NB4 (cell line): ENCODE data around the gene CNTNAP2.
"Not testable (repeated sequence)": the region's sequence is repeated elsewhere in the genome, so short reads cannot be mapped to it uniquely, and the experiment has no call there.

Experiments
- DNase-seq: peaks from one replicate; pipeline ENCODE4 v3.0.0; 2010; ENCODE audit warnings: low read depth
- H3K4me3 ChIP-seq: one replicate; pipeline ENCODE4 v1.5.1; 2011; ENCODE audit warnings: mild to moderate bottlenecking, low read depth, low read length, moderate library complexity
- MAX ChIP-seq: IDR thresholded peaks from 2 replicates; pipeline ENCODE4 v1.6.1; 2011; ENCODE audit warnings: low read depth, low read length
- MYC ChIP-seq: IDR thresholded peaks from 2 replicates; pipeline ENCODE4 v1.6.1; 2011; ENCODE audit warnings: low read depth, low read length
- POLR2A ChIP-seq: IDR thresholded peaks from 2 replicates; pipeline ENCODE4 v1.6.1; 2011; ENCODE audit warnings: mild to moderate bottlenecking; ENCODE audit not compliant: insufficient read length; ENCODE audit errors: extremely low read depth
- TF ChIP-seq, protein P1 (sequence below): IDR thresholded peaks from one replicate; pipeline ENCODE4 v1.5.1; 2012; ENCODE audit warnings: low read depth, low read length

The CNTNAP2 gene

DNA sequence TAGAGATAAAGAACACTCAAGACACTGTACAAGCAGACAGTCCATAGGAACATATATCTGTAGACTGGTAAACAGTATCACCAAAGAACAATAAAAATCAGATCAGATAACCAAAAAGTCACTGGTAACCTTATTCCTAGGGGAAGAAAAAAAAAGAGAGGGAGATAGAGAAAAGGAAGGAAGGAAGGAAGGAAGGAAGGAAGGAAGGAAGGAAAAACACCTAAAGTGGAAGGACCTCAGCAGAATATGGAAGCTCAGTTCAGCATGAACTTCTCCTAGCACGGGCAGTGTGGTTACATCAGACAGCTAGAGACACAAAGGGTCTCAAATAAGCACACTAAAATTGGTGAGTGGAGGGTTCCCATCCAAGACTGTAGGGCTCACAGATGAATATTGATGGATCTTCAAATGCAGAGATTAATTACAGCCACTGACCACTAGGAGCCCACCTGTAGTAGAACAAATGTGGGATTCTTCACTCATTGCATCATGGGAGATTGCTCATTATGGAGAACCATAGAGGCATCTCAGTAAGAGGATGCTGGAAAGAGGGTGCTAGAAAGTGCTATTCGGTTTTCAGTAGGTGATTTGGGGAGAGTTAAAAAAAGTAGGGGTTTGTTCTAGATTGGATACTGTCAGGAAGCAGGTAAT is 2180.5 kb downstream of the CNTNAP2 start:
- TF ChIP-seq MAX (no peak), POLR2A (no peak), MYC (no peak)
- TF ChIP-seq, protein P1, sequence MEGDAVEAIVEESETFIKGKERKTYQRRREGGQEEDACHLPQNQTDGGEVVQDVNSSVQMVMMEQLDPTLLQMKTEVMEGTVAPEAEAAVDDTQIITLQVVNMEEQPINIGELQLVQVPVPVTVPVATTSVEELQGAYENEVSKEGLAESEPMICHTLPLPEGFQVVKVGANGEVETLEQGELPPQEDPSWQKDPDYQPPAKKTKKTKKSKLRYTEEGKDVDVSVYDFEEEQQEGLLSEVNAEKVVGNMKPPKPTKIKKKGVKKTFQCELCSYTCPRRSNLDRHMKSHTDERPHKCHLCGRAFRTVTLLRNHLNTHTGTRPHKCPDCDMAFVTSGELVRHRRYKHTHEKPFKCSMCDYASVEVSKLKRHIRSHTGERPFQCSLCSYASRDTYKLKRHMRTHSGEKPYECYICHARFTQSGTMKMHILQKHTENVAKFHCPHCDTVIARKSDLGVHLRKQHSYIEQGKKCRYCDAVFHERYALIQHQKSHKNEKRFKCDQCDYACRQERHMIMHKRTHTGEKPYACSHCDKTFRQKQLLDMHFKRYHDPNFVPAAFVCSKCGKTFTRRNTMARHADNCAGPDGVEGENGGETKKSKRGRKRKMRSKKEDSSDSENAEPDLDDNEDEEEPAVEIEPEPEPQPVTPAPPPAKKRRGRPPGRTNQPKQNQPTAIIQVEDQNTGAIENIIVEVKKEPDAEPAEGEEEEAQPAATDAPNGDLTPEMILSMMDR: peak; percentile 10
- peak; percentile 20 for DNase-seq
- no peak overlapping the region for H3K4me3 ChIP-seq

GRCh38 chr7:148298768-148299167 is 2182.2 kb downstream of the CNTNAP2 start:
- not testable (repeated sequence) for H3K4me3 ChIP-seq, DNase-seq

- DNase-seq: no peak
Observed at GRCh38 chr7:148299350-148300276, 2183.0 kb downstream of the CNTNAP2 start.

DNA sequence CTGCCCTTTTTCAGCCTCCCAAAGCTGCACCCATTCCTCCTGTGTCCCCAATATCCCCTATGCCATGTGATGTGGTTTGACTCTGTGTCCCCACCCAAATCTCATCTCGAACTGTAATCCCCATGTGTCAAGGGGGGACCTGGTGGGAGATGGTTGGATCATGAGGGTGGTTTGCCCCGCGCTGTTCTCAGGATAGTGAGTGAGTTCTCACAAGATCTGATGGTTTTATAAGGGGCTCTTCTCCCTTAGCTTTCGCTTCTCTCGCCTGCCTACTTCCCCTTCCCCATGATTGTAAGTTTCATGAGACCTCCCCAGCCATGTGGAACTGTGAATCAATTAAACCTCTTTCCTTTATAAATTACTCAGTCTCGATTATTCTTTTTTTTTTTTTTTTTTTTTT is 2185.8 kb downstream of the CNTNAP2 start:
- not testable (repeated sequence) for DNase-seq

More at GRCh38 chr7:148299350-148300276, 2183.0 kb downstream of the CNTNAP2 start:
- no peak overlapping the region for H3K4me3 ChIP-seq
- no peak for TF ChIP-seq MAX
- TF ChIP-seq POLR2A: no peak
- TF ChIP-seq, protein P1: no peak
- no peak for TF ChIP-seq MYC

GRCh38 chr7:148303295-148304082 is 2186.9 kb downstream of the CNTNAP2 start:
- peak; percentile 76 for DNase-seq
- TF ChIP-seq POLR2A (no peak), MAX (no peak), MYC (no peak)
- TF ChIP-seq, protein P1: no peak
- H3K4me3 ChIP-seq: no peak overlapping the region

More for the DNA sequence above, 2185.8 kb downstream of the CNTNAP2 start:
- not testable (repeated sequence) for H3K4me3 ChIP-seq

DNA sequence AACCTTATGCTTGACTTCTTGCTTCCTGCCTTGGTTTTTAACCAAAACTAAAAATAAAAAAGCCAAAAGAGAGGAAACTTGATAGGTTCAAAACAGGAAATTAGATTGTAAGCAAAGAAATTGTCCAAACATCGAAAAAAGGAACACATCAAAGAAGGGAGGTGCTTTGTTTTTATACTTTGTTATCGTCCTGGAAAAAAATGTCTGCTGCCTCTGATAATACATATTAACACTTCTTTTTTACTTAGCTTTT is 2187.4 kb downstream of the CNTNAP2 start:
- no peak for TF ChIP-seq POLR2A
- no peak overlapping the region for H3K4me3 ChIP-seq
- DNase-seq: no peak

GRCh38 chr7:148304456-148304855 is 2187.9 kb downstream of the CNTNAP2 start:
- no peak for TF ChIP-seq MYC
- no peak overlapping the region for H3K4me3 ChIP-seq

GRCh38 chr7:148306759-148307158 is 2190.2 kb downstream of the CNTNAP2 start:
- H3K4me3 ChIP-seq: no peak overlapping the region
- TF ChIP-seq MYC (no peak), MAX (no peak), POLR2A (no peak)
- TF ChIP-seq, protein P1: no peak
- no peak for DNase-seq

More at GRCh38 chr7:148304456-148304855, 2187.9 kb downstream of the CNTNAP2 start:
- DNase-seq: no peak
